GM18502 (cell line): Measurements from ENCODE around the gene XRCC5.

Source experiments
- ATAC-seq: cut with Tn5 transposase; IDR thresholded peaks from one replicate; pipeline ENCODE4 v1.9.1; 2021; ENCODE audit warnings: mild to moderate bottlenecking; ENCODE audit not compliant: unreplicated experiment, poor library complexity

Gene XRCC5

GRCh38 chr2:216216951-216217903 is 108.1 kb downstream of the XRCC5 start:
- peak; percentile 45 for ATAC-seq

- ATAC-seq = no peak
Observed at GRCh38 chr2:216217904-216218260, 108.7 kb downstream of the XRCC5 start.

DNA sequence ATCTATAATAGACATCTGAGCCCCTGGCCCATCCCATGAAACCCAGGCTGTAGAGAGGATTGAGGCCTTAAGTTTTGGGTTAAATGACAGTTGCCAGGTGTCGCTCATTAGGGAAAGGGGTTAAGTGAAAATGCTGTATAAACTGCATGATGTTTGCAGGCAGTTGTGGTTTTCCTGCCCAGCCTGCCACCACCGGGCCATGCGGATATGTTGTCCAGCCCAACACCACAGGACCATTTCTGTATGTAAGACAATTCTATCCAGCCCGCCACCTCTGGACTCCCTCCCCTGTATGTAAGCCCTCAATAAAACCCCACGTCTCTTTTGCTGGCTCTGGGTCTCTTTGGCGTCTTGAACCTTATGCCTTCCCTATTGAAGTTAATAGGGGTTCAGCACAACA is 110.7 kb downstream of the XRCC5 start:
- no peak for ATAC-seq

DNA sequence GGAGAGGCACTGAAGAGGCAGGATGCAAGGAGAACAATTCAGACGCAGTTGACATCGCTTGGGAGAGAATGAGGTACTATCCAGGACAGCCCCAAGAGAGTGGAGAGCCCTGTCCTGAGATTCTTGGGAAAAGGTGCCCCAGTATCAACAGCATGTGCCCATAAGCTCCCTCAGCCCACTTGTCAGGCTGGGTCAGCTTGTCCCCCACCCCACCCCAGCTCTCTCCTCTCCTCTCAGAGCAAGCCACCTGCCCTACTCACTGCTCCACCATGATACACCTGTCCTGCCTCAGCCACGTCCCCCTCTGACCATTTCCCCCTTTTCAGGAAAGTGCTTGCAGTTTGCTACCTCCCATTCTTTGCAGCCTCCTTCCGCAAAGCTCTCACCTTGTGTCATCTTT is 111.8 kb downstream of the XRCC5 start:
- no peak for ATAC-seq

- ATAC-seq = no peak
Observed at GRCh38 chr2:216221811-216222210, 112.7 kb downstream of the XRCC5 start.

DNA sequence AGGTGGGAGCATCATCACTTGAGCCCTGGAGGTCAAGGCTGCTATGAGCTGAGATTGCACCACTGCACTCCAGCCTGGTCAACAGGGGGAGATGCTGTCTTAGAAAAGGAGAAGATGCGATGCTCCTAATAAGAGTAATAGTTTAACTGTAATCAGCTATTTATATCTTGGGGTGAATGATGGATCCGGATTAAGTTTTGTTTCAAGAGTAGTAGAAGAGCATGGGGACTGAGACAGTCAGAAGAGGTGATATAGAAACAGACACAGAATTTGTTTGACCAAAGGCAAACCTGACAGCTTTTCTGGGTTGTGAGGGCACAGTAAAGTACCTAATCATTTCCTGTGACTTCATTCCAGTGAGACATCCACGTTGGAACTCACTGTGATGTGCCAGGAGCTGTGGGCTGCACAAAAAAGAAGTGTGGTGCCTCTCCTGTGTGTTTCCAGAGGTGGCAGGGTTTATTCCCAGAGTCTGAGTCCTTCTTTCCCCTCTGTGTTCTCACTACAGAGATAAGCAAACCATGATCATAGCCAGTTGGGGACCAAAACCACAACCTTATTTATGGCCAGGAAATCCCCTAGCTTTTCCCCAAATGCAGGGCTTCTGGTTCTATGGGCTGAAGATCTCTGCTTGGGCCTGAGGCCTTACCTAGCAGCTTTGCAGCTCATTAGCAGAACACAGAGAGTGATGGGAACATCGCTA is 113.7 kb downstream of the XRCC5 start:
- peak; percentile 69 for ATAC-seq

GRCh38 chr2:216224388-216224787 is 115.2 kb downstream of the XRCC5 start:
- ATAC-seq = no peak

DNA sequence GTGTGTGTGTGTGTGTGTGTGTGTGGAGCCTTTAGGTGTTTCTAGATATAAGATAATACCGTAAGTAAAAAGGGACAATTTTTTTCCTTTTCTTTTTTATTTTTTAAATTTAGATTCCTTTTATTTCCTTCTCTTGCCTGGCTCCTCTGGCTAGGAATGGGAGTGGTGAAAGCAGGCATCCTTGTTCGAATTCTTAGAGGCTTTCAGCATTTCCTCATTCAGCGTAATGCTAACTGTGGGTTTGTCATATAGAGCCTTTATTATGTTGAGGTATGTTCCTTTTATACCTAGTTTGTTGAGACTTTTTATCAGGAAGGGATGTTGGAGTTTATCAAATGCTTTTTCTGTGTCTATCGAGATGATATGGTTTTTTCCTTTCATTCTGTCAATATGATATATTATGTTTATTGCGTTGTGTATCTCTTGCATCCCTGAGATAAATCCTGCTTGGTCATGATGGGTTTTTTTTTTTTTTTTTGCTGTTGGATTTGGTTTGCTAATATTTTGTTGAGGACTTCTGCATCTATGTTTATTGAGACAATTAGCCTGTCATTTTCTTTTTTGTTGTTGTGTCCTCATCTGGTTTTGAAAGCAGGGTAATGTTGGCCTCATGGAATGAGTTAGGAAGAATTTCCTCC is 120.2 kb downstream of the XRCC5 start:
- no peak for ATAC-seq

DNA sequence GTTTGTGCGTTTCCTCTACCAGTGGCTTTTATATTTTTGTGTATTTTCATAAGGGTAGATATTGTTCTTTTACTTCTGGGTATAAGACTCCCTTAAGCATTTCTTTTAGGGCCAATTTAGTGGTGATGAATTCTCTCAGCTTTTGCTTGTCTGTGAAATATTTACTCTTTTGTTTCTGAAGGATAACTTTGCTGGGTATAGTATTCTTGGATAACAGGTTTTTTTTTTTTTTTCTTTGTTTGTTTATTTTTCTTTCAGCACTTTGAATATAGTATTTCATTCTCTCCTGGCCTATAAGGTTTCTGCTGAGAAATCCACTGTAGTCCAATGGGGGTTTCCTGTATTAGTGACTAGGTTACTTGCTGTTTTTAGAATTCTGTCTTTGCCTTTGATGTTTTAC is 122.7 kb downstream of the XRCC5 start:
- ATAC-seq = no peak

GRCh38 chr2:216232721-216233120 is 123.6 kb downstream of the XRCC5 start:
- no peak for ATAC-seq

DNA sequence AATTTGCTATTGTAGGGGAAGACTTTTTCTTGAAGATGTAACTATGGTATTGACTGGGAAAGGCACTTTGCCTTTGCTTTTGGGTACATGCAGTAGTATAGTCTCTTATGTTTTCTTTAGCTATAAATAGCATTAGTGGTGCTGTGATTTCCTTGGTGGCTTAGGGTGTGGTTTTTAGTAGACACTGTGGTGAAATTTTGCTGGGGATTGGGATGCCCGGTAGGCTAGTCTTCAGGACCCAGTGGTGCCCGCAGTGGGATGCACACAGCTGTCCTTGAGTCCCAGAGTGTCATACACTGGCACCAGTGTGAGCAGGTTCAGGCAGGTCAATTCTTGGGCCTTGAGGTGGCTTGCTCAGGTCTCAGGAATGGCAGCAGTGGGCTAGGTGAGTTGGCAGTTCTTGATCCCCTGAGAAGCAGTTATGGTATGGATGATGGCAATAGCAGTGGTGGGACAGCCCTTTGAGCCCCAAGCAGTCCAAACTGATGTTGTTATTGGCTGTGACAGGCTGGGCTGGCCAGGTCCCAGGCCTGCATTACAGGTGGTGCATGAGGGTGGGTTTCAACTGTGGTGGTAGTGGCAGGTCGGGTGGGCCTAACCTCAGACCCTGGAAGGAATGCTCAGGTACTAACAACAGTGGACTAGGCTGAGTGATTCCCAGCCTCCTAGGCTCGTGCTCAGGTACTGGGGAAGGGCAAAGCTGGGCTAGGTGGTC is 124.3 kb downstream of the XRCC5 start:
- ATAC-seq = no peak

DNA sequence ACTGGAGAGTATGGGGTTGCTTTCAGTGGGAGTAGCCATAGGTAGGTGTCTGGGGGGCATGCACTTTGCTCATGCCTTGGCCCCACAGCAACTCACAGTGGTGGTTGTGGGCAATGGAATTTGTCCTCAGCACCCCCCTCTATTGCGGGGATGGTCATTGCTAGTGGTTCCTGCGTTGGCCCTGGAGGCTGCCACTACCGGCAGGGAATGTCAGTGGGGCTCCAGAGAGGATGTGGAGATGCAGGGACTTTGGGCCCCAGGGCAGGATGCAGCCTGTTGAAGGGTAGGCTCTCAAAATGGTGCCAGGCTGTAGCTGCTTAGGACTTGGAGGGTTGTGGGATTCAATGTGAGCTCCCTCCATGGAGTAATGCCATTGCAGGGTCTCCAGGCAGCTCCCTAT is 125.0 kb downstream of the XRCC5 start:
- ATAC-seq = no peak

DNA sequence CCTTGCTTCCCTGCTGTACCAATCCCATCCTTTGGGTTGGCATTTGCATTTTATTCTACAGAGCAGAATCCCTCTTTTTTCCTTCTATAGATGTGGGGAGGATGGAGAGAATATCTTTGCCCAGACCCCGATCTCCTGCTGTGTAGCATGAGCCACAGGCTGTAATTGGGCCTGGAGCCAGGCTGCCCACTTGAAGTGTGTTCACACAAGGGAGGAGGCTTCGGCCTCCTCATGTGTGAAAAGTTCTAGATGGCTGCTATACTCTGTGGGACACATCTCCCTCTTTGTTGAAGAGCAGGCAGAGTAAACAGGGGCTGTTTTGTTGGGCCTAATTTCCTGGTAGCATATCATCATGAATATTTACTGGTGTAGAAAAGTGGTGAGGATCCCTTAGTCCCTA is 126.3 kb downstream of the XRCC5 start:
- no peak for ATAC-seq

DNA sequence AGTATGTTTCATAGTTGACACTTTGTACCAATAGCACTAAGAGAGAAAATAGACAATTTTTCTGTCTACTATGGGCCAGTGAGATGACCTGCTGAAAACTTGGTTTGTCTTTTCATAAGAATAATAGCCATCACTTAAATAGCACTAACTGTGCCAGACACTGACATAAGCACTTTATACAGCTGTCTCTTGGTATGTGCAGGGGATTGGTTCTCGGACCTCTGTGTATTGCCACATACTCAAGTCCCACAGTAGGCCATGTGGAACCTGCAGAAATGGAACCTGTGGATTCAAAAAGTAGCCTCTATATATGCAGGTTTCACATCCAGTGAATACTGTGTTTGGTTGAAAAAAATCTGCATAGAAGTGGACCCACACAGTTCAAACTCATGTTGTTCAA is 126.7 kb downstream of the XRCC5 start:
- ATAC-seq = no peak

- no peak for ATAC-seq
Observed at GRCh38 chr2:216236486-216236885, 127.3 kb downstream of the XRCC5 start.

GRCh38 chr2:216242365-216242764 is 133.2 kb downstream of the XRCC5 start:
- ATAC-seq = no peak

GRCh38 chr2:216243026-216243425 is 133.9 kb downstream of the XRCC5 start:
- no peak for ATAC-seq

GRCh38 chr2:216245391-216245975 is 136.3 kb downstream of the XRCC5 start:
- no peak for ATAC-seq

DNA sequence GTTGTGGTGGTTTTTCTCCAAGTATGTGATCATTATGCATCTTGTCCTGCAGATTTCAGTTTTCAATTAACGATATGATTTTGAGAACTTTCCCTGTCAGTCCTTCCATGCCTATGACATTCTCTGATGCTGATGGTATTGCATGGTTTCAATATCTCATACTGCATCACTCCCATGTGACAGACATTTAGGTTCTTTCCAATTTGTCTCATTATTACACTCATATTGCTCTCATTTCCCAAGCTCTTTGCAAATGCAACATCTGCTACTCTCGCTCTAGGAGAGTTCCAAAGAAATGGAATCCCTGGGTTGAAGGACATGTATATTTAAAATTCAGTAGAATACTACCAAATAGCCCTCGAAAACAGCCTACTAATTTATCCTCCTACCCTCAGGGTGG is 137.6 kb downstream of the XRCC5 start:
- ATAC-seq = no peak
